Adrenal gland (tissue), 5 donors: ENCODE data around the gene RSPO3.

ENCODE experiments used
- POLR2A ChIP-seq, 2 donors: fragments of 450-650 bp; IDR thresholded peaks; one replicate each; pipeline ENCODE4 v1.6.1; 2017; ENCODE audit warnings: antibody characterized with exemption in 2 of 2, mild to moderate bottlenecking in 2 of 2, moderate library complexity in 1 of 2
- TF ChIP-seq, protein P1 (sequence below), 6 experiments: fragments of 450-650 bp in 4 of 6; fragments of 200-600 bp in 2 of 6; sonication (generic) in 1 of 6; IDR thresholded peaks; 1 replicate in 5 of 6; 2 replicates in 1 of 6; pipeline versions ENCODE4 v1.5.1 to v1.8.0; 2016 to 2021; ENCODE audit warnings: antibody characterized with exemption in 6 of 6, mild to moderate bottlenecking in 2 of 6, moderate library complexity in 1 of 6
- donor health status: DM: no; HTN: no; CAD: no.

DNA sequence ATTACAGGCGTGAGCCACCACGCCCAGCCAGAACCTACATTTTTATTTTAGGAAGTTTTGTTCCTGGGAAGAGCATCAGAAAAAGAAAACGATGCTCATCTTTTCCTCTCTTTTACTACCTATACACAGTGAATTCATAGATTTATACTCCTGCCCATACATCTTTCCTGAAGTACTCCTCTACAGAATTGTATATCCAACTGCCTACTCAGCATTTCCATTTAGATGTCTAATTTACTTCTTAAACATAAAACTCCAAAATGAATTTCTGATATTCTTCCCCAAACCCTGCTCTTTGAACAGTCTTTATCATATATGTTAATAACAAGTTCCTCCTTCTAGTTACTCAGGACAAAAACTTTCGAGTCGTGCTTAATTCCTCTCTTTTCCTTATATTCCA is 39.8 kb upstream of the RSPO3 start:
- TF ChIP-seq, protein P1, sequence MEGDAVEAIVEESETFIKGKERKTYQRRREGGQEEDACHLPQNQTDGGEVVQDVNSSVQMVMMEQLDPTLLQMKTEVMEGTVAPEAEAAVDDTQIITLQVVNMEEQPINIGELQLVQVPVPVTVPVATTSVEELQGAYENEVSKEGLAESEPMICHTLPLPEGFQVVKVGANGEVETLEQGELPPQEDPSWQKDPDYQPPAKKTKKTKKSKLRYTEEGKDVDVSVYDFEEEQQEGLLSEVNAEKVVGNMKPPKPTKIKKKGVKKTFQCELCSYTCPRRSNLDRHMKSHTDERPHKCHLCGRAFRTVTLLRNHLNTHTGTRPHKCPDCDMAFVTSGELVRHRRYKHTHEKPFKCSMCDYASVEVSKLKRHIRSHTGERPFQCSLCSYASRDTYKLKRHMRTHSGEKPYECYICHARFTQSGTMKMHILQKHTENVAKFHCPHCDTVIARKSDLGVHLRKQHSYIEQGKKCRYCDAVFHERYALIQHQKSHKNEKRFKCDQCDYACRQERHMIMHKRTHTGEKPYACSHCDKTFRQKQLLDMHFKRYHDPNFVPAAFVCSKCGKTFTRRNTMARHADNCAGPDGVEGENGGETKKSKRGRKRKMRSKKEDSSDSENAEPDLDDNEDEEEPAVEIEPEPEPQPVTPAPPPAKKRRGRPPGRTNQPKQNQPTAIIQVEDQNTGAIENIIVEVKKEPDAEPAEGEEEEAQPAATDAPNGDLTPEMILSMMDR (IDR thresholded peaks at IDR 0.05) = no peak
- no peak for TF ChIP-seq POLR2A (IDR thresholded peaks at IDR 0.05)
